ENCODE data around the gene BLMH.

BLMH gene

GRCh38 chr17:30291543-30292285, at the start of gene BLMH:
Gene BLMH, minus strand, starts transcription at chr17:30291944. Its CDS starts 125 bp downstream, at chr17:30291819.
- peaks cover 0 to 5% of the 10 kb centered on the region in 2 donors for H3K4me1 Mint-ChIP-seq
- H3K36me3 Mint-ChIP-seq: peaks cover 12% of the 10 kb centered on the region in 2 donors
- peak; percentile 81 for DNase-seq
- H3K9me3 Mint-ChIP-seq: no peaks in the 10 kb centered on the region
- peak within 1 kb of the TSS; percentile 90 for H3K4me3 Mint-ChIP-seq
- H3K27me3 Mint-ChIP-seq: no peaks in the 10 kb centered on the region
- peak; percentile 88 to 90 for ATAC-seq (replicated peaks)
- H3K27ac Mint-ChIP-seq: peak within 1 kb of the TSS; percentile 88

DNA sequence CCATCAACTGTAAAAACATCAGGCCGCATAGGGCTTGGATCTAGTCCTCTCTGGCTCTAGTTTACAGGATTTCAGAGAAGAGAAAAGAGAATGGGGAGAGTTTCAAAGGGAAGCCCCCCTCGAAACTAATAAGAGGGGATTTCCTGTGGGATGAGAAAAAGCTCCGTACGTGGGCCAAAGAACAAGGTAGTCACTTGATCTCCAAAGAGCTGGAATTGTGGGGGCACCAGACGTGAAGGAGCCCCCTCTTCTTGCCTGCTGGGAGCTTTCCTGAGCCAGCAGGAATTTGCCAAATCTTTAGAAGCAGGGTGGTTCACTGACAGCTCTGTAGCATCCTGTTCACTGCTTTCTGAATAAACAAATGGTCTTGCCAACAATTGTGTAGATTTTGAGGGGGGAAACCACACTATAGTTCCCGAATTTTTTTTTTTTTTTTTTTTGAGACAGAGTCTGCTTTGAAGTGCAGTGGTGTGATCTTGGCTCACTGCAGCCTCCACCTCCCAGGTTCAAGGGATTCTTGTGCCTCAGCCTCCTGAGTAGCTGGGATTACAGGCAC, 49.1 kb upstream of the BLMH start:
- H3K9me3 Mint-ChIP-seq: no peaks in the 10 kb centered on the region
- H3K27me3 Mint-ChIP-seq: peaks cover 0 to 4% of the 10 kb centered on the region in 2 donors
- H3K36me3 Mint-ChIP-seq: no peaks in the 10 kb centered on the region
- H3K4me3 Mint-ChIP-seq: no peak overlapping the region
- no peak overlapping the region for H3K27ac Mint-ChIP-seq
- ATAC-seq (replicated peaks): no peak
- no peak for DNase-seq
- peaks cover 9 to 12% of the 10 kb centered on the region in 2 donors for H3K4me1 Mint-ChIP-seq

DNA sequence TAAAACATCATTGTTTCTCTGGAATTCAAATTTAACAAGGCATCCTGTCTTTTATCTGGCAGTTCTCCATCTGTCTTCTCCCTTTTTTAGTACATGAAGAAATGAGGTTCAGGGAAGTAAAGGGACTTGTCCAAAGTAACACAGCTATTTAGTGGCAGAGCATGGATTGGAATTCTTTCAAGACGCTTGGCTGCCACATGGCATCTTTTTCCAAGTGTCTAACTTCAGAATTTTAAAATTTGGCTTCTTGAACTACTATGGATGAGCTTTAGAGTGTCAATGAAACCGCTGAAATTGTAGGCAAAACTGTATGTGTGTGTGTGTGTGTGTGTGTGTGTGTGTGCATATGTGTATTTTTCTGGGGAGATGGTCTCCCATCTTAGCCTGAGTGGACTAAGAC, 47.3 kb upstream of the BLMH start:
- no peaks in the 10 kb centered on the region for H3K36me3 Mint-ChIP-seq
- H3K27ac Mint-ChIP-seq: no peak overlapping the region
- H3K4me3 Mint-ChIP-seq: no peak overlapping the region
- DNase-seq: no peak
- no peak for ATAC-seq (replicated peaks)
- H3K27me3 Mint-ChIP-seq: peaks cover 0 to 5% of the 10 kb centered on the region in 2 donors
- H3K4me1 Mint-ChIP-seq: peaks cover 5 to 8% of the 10 kb centered on the region in 2 donors
- no peaks in the 10 kb centered on the region for H3K9me3 Mint-ChIP-seq

DNA sequence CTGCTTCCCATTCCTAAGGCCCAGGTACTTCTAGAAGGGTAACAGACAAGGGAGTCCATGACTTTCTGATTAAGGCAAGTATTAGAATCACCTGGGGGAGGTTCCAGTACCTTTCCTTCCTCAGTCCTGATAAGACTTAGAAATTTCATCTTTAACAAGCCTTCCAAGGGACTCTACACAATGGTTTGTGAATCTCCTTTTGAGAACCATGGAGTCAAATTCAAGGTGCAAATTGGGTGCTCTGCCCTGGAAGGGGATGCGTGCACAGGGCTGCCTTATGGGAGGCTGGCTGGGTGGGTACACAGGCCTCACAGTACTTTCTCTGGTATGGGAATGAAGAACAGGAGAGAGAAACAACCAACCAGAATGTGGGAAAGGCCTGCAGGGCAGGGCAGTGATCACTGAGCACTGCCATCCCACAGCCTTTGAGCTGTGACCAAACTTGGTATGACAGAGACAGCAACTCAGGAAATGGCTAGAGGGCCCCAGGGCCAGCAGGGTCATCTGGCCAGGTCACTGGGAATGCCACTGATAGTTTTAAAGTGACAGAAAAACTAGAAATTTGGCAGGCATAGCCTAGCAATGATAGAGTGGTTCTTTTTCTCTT, 45.8 kb upstream of the BLMH start:
- no peak overlapping the region for H3K4me3 Mint-ChIP-seq
- no peaks in the 10 kb centered on the region for H3K9me3 Mint-ChIP-seq
- H3K27me3 Mint-ChIP-seq: peaks cover 0 to 8% of the 10 kb centered on the region in 2 donors
- no peak overlapping the region for H3K27ac Mint-ChIP-seq
- peaks cover 9 to 12% of the 10 kb centered on the region in 2 donors for H3K4me1 Mint-ChIP-seq
- no peaks in the 10 kb centered on the region for H3K36me3 Mint-ChIP-seq
- ATAC-seq (replicated peaks): no peak
- DNase-seq: no peak

DNA sequence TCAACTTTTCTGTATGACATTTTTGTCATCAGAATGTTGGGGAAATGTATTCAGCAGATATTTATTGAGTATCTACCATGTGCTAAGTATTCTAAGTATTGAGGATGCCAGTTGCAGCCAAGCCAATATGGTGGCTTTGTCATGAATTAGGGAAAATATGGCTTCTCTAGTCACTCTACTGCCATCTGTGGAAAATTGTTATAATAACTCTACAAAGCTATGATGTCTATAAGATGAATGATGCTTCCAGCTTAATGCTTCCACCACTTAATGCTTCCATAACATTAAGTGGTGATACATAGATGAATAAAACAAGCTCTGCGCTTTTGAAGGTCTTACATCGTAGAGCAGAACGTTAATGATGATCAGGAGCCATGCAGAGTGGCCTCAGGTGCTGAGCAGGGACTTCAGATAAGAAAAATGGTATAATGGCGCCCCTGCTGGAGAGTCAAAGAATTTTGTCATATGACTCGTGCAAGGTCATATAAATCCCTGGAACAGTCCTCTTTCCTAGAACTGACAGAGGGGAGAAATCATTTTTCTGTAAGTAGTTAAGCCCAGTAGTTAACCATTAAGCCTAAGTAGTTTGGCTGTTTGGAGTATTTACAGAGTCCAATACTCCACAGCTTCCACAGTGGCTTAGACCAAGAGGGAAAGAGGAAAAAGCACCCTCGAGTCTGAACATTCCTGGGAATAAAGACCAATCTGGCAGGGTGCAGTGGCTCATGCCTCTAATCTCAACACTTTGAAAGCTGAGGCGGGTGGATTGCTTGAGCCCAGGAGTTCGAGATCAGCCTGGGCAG, 44.8 kb upstream of the BLMH start:
- Mint-ChIP-seq H3K4me1 (peaks cover 13 to 22% of the 10 kb centered on the region in 2 donors), H3K27me3 (peaks cover 0 to 8% of the 10 kb centered on the region in 2 donors), H3K4me3 (no peak overlapping the region), H3K9me3 (no peaks in the 10 kb centered on the region), H3K27ac (no peak overlapping the region), H3K36me3 (no peaks in the 10 kb centered on the region)
- peak; percentile 33 for DNase-seq
- peak; percentile 50 to 51 for ATAC-seq (replicated peaks)

GRCh38 chr17:30334421-30334820, 42.7 kb upstream of the BLMH start:
- Mint-ChIP-seq H3K27me3 (peaks cover 0 to 8% of the 10 kb centered on the region in 2 donors), H3K4me1 (peaks cover 10 to 15% of the 10 kb centered on the region in 2 donors), H3K9me3 (no peaks in the 10 kb centered on the region), H3K4me3 (no peak overlapping the region), H3K36me3 (no peaks in the 10 kb centered on the region), H3K27ac (no peak overlapping the region)
- no peak for DNase-seq
- ATAC-seq (replicated peaks): no peak

- ATAC-seq (replicated peaks): no peak
Observed at GRCh38 chr17:30333503-30334360, 42.0 kb upstream of the BLMH start, which contains the start of gene TMIGD1. Gene TMIGD1, minus strand, starts transcription at chr17:30334057. Its CDS starts 1,924 bp downstream, at chr17:30332133.

DNA sequence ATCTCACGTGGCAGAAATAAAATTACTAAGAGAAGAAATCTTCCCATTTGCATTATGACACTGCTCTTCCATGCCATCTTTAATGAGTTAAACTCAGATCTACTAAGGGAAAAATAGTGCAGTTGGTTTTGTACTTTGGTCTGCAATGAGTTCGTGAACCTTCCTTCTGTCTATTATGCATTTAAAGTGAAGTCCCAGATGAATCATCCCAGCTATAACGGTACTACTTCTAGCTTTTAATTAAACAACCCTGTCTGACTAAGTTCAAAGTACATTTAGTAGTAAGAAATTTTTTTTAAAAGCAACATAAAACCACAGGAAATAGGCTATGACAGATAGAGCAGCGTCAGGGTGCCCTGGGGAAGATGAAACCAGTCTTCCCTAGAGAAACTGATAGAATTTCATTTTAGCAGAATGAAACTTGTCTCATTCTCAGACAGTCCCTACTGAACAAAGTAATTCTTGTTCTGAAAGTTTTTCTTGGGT, 40.4 kb upstream of the BLMH start:
- H3K4me1 Mint-ChIP-seq: peaks cover 10 to 15% of the 10 kb centered on the region in 2 donors
- DNase-seq: no peak
- no peaks in the 10 kb centered on the region for H3K36me3 Mint-ChIP-seq

More at GRCh38 chr17:30333503-30334360, 42.0 kb upstream of the BLMH start, which contains the start of gene TMIGD1:
- Mint-ChIP-seq H3K36me3 (no peaks in the 10 kb centered on the region), H3K9me3 (no peaks in the 10 kb centered on the region), H3K27me3 (peaks cover 0 to 8% of the 10 kb centered on the region in 2 donors), H3K4me1 (peaks cover 10 to 15% of the 10 kb centered on the region in 2 donors), H3K4me3 (no peak within 1 kb of the TSS), H3K27ac (no peak within 1 kb of the TSS)
- no peak for DNase-seq

GRCh38 chr17:30326809-30327208, 35.1 kb upstream of the BLMH start:
- Mint-ChIP-seq H3K27me3 (peaks cover 0 to 4% of the 10 kb centered on the region in 2 donors), H3K4me3 (no peak overlapping the region), H3K36me3 (no peaks in the 10 kb centered on the region), H3K27ac (no peak overlapping the region), H3K9me3 (no peaks in the 10 kb centered on the region), H3K4me1 (peaks cover 13 to 19% of the 10 kb centered on the region in 2 donors)
- DNase-seq (no peak), ATAC-seq (replicated peaks) (no peak)

More for the DNA sequence above, 40.4 kb upstream of the BLMH start:
- Mint-ChIP-seq H3K27ac (peak overlapping the region; percentile 4), H3K4me3 (peak overlapping the region; percentile 11 to 17), H3K27me3 (peaks cover 0 to 4% of the 10 kb centered on the region in 2 donors), H3K9me3 (no peaks in the 10 kb centered on the region)
- ATAC-seq (replicated peaks): peak; percentile 88 to 92

DNA sequence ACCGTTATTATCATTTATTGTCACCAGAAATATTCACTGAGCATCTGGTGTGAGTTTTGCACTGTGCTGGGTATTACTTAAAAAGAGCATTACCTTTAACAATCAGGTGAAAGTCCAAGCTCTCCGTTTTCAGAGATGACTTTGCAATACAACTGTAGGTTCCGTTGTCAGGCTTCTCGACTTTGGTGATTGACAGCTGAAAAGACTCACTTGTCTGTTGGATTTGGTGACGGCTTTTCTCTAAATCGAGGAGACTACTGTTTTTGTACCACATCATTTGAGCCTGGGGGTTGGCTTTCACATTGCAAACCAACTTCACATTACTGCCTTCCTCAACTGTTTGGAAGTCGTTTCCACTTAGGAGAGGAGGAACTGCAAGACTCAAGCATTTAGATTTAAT, 33.0 kb upstream of the BLMH start:
- Mint-ChIP-seq H3K4me3 (no peak overlapping the region), H3K27ac (no peak overlapping the region), H3K27me3 (peaks cover 0 to 4% of the 10 kb centered on the region in 2 donors), H3K4me1 (peaks cover 13 to 16% of the 10 kb centered on the region in 2 donors), H3K36me3 (no peaks in the 10 kb centered on the region), H3K9me3 (no peaks in the 10 kb centered on the region)
- no peak for DNase-seq
- no peak for ATAC-seq (replicated peaks)

DNA sequence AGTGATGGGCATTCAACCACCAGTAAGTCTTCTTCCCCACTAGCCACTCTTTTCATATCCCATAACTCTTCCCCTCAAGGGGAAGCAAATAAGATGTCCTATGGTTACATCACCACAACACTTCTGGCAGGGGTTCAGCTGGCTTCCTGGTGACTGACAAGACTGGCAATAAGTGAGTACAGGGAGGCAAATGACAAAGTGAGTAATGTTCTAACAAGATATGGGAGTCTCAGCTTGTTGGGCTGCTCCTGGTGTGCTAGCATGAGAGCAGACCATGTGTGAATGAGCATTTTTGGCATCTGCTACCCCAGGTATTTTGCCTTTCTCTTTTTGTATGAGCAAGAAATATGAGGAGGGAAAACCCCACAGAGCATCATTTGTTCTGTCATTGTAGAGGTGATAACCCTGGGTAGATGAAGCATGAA, 32.2 kb upstream of the BLMH start:
- no peak overlapping the region for H3K27ac Mint-ChIP-seq
- peaks cover 13 to 16% of the 10 kb centered on the region in 2 donors for H3K4me1 Mint-ChIP-seq
- DNase-seq (no peak), ATAC-seq (replicated peaks) (peak; percentile 67 to 85)
- no peak overlapping the region for H3K4me3 Mint-ChIP-seq
- no peaks in the 10 kb centered on the region for H3K36me3 Mint-ChIP-seq
- H3K9me3 Mint-ChIP-seq: no peaks in the 10 kb centered on the region
- H3K27me3 Mint-ChIP-seq: peaks cover 0 to 4% of the 10 kb centered on the region in 2 donors

- H3K27me3 Mint-ChIP-seq: peaks cover 0 to 4% of the 10 kb centered on the region in 2 donors
- no peaks in the 10 kb centered on the region for H3K36me3 Mint-ChIP-seq
- H3K27ac Mint-ChIP-seq: no peak overlapping the region
- ATAC-seq (replicated peaks): peak in 1 of 2 donors; percentile 65
- peaks cover 13 to 16% of the 10 kb centered on the region in 2 donors for H3K4me1 Mint-ChIP-seq
- DNase-seq: no peak
- no peaks in the 10 kb centered on the region for H3K9me3 Mint-ChIP-seq
- H3K4me3 Mint-ChIP-seq: no peak overlapping the region
Observed at GRCh38 chr17:30323262-30323894, 31.6 kb upstream of the BLMH start.

GRCh38 chr17:30321314-30321713, 29.6 kb upstream of the BLMH start:
- Mint-ChIP-seq H3K4me3 (no peak overlapping the region), H3K27ac (no peak overlapping the region), H3K4me1 (peaks cover 13 to 16% of the 10 kb centered on the region in 2 donors), H3K27me3 (peaks cover 0 to 4% of the 10 kb centered on the region in 2 donors), H3K9me3 (no peaks in the 10 kb centered on the region), H3K36me3 (no peaks in the 10 kb centered on the region)
- ATAC-seq (replicated peaks) (no peak), DNase-seq (no peak)
